Activated T-cell treated with anti-CD3 and anti-CD28 coated beads, Interleukin-2, amount 50 U/mL, for 1 hour (primary cell): ENCODE measurements around the gene VOPP1.

Experiments used
- DNase-seq: peaks from one replicate; pipeline ENCODE4 v3.0.0-alpha.2; 2020

The VOPP1 gene

GRCh38 chr7:55576753-55577152 lies 4.5 kb upstream of the VOPP1 start:
- no peak for DNase-seq

- DNase-seq, result no peak
These were observed 3.4 kb upstream of the VOPP1 start for GRCh38 chr7:55575733-55576132.

GRCh38 chr7:55575098-55575497 lies 2.8 kb upstream of the VOPP1 start:
- DNase-seq, result no peak

- DNase-seq, result no peak
These were observed 1.9 kb upstream of the VOPP1 start for GRCh38 chr7:55574051-55574717.

GRCh38 chr7:55573234-55573900 lies 1.1 kb upstream of the VOPP1 start:
- DNase-seq, result no peak

- peak; percentile 60 for DNase-seq
These were observed 558 bp downstream of the VOPP1 start for GRCh38 chr7:55571511-55572377.

GRCh38 chr7:55570939-55571338 lies 1.4 kb downstream of the VOPP1 start:
- DNase-seq, result no peak

GRCh38 chr7:55570218-55570873 lies 2.0 kb downstream of the VOPP1 start:
- no peak for DNase-seq

GRCh38 chr7:55569797-55570196 lies 2.5 kb downstream of the VOPP1 start:
- DNase-seq, result no peak

GRCh38 chr7:55569269-55569663 lies 3.0 kb downstream of the VOPP1 start:
- no peak for DNase-seq

- no peak for DNase-seq
These were observed 3.6 kb downstream of the VOPP1 start for GRCh38 chr7:55568613-55569268.

GRCh38 chr7:55567571-55567970 lies 4.7 kb downstream of the VOPP1 start:
- no peak for DNase-seq

GRCh38 chr7:55565681-55566080 lies 6.6 kb downstream of the VOPP1 start:
- no peak for DNase-seq

- no peak for DNase-seq
These were observed 8.5 kb downstream of the VOPP1 start for GRCh38 chr7:55563596-55564325.

GRCh38 chr7:55561690-55562089 lies 10.6 kb downstream of the VOPP1 start:
- DNase-seq, result no peak

GRCh38 chr7:55558962-55559920 lies 13.1 kb downstream of the VOPP1 start:
- DNase-seq, result no peak

- no peak for DNase-seq
These were observed 14.6 kb downstream of the VOPP1 start for GRCh38 chr7:55557666-55558188.

- DNase-seq, result no peak
These were observed 15.8 kb downstream of the VOPP1 start for GRCh38 chr7:55556492-55556891.

GRCh38 chr7:55556031-55556430 lies 16.3 kb downstream of the VOPP1 start:
- no peak for DNase-seq

- DNase-seq, result no peak
These were observed 17.1 kb downstream of the VOPP1 start for GRCh38 chr7:55555160-55555559.

- no peak for DNase-seq
These were observed 18.3 kb downstream of the VOPP1 start for GRCh38 chr7:55554038-55554437.
